Colonic mucosa (tissue), 4 donors: ENCODE data around the gene PLCL2. TPM values are rescaled to one million over a fixed set of nuclear protein-coding genes. Genes with fewer than 3 reads are reported as not detected.

ENCODE experiments used
- DNase-seq: peaks from one replicate; pipeline ENCODE4 v3.0.0-alpha.2; 2020
- H3K27ac ChIP-seq: fragments of 200-600 bp; one replicate; pipeline ENCODE4 v1.8.0; 2021
- H3K27me3 ChIP-seq: fragments of 200-600 bp; one replicate; pipeline ENCODE4 v1.8.0; 2021
- H3K36me3 ChIP-seq: fragments of 200-600 bp; one replicate; pipeline ENCODE4 v1.8.0; 2021
- H3K4me1 ChIP-seq: fragments of 200-600 bp; one replicate; pipeline ENCODE4 v1.8.0; 2021; ENCODE audit warnings: mild to moderate bottlenecking
- H3K4me3 ChIP-seq: fragments of 200-600 bp; one replicate; pipeline ENCODE4 v1.8.0; 2021
- H3K9ac ChIP-seq, 2 donors: one replicate each; pipeline ENCODE4 v1.7.0; 2013; ENCODE audit warnings: control low read depth in 2 of 2, low read depth in 2 of 2, low read length in 2 of 2
- H3K9me3 ChIP-seq: fragments of 200-600 bp; one replicate; pipeline ENCODE4 v1.8.0; 2021
- intact Hi-C: fragments of 100-400 bp; cut with DNase I; formaldehyde crosslinking; loops from one replicate; pipeline ENCODE4 v1.14.1; 2022
- total RNA-seq, 2 donors: library from RNA; stranded (reverse); fragmentation: NEBNext Ultra II Directional in 1 of 2; extraction: Animal tissue kit (Norgen Biotek cat#: 25700) in 1 of 2; gene quantifications; one replicate each; pipeline ENCODE4 v1.2.1, GENCODE V29; 2021
- TF ChIP-seq, protein P1 (sequence below): fragments of 200-600 bp; IDR thresholded peaks from one replicate; pipeline ENCODE4 v1.8.0; 2022; ENCODE audit warnings: antibody characterized with exemption, mild to moderate bottlenecking
- donor health status: healthy.
- donor health status: DM: no; HTN: no; CAD: no.
- donor health status: DM: no; HTN: no; CAD: no.

The PLCL2 gene
- total RNA-seq, 2 donors from 2014 or later, result 12.3 to 15.0 TPM

GRCh38 chr3:17133632-17134545, 249.1 kb downstream of the PLCL2 start:
- no peaks in the 10 kb centered on the region for H3K27me3 ChIP-seq
- H3K9ac ChIP-seq, result no peak overlapping the region
- intact Hi-C loops, result no loop called here
- H3K36me3 ChIP-seq, result no peaks in the 10 kb centered on the region
- no peaks in the 10 kb centered on the region for H3K4me1 ChIP-seq
- H3K27ac ChIP-seq, result no peak overlapping the region
- TF ChIP-seq, protein P1, sequence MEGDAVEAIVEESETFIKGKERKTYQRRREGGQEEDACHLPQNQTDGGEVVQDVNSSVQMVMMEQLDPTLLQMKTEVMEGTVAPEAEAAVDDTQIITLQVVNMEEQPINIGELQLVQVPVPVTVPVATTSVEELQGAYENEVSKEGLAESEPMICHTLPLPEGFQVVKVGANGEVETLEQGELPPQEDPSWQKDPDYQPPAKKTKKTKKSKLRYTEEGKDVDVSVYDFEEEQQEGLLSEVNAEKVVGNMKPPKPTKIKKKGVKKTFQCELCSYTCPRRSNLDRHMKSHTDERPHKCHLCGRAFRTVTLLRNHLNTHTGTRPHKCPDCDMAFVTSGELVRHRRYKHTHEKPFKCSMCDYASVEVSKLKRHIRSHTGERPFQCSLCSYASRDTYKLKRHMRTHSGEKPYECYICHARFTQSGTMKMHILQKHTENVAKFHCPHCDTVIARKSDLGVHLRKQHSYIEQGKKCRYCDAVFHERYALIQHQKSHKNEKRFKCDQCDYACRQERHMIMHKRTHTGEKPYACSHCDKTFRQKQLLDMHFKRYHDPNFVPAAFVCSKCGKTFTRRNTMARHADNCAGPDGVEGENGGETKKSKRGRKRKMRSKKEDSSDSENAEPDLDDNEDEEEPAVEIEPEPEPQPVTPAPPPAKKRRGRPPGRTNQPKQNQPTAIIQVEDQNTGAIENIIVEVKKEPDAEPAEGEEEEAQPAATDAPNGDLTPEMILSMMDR, result no peak
- no peaks in the 10 kb centered on the region for H3K9me3 ChIP-seq
- no peak overlapping the region for H3K4me3 ChIP-seq
- DNase-seq, result no peak

GRCh38 chr3:17135696-17136095, 250.9 kb downstream of the PLCL2 start:
- intact Hi-C loops, result no loop called here
- Histone ChIP-seq H3K4me3 (no peak overlapping the region), H3K9me3 (no peaks in the 10 kb centered on the region), H3K27me3 (no peaks in the 10 kb centered on the region), H3K9ac (no peak overlapping the region), H3K36me3 (no peaks in the 10 kb centered on the region), H3K4me1 (no peaks in the 10 kb centered on the region), H3K27ac (no peak overlapping the region)
- no peak for DNase-seq
- TF ChIP-seq, protein P1, result no peak

- Histone ChIP-seq H3K4me1 (no peaks in the 10 kb centered on the region), H3K4me3 (no peak overlapping the region), H3K36me3 (no peaks in the 10 kb centered on the region), H3K27ac (no peak overlapping the region), H3K27me3 (no peaks in the 10 kb centered on the region), H3K9me3 (no peaks in the 10 kb centered on the region), H3K9ac (no peak overlapping the region)
- intact Hi-C loops, result no loop called here
- TF ChIP-seq, protein P1, result no peak
- DNase-seq, result no peak
Observed at GRCh38 chr3:17136136-17136721, 251.5 kb downstream of the PLCL2 start.

GRCh38 chr3:17137321-17137826, 252.6 kb downstream of the PLCL2 start:
- Histone ChIP-seq H3K9me3 (no peaks in the 10 kb centered on the region), H3K9ac (no peak overlapping the region), H3K4me1 (no peaks in the 10 kb centered on the region), H3K4me3 (no peak overlapping the region), H3K27ac (no peak overlapping the region), H3K27me3 (no peaks in the 10 kb centered on the region), H3K36me3 (no peaks in the 10 kb centered on the region)
- no peak for DNase-seq
- TF ChIP-seq, protein P1, result no peak
- intact Hi-C loops, result no loop called here

GRCh38 chr3:17138246-17139039, 253.7 kb downstream of the PLCL2 start:
- no peak overlapping the region for H3K9ac ChIP-seq
- TF ChIP-seq, protein P1, result no peak
- intact Hi-C loops, result no loop called here

More at GRCh38 chr3:17138246-17139039, 253.7 kb downstream of the PLCL2 start:
- DNase-seq, result no peak
- no peak overlapping the region for H3K27ac ChIP-seq
- H3K9me3 ChIP-seq, result no peaks in the 10 kb centered on the region
- H3K4me1 ChIP-seq, result no peaks in the 10 kb centered on the region
- no peak overlapping the region for H3K4me3 ChIP-seq
- no peaks in the 10 kb centered on the region for H3K27me3 ChIP-seq
- H3K36me3 ChIP-seq, result no peaks in the 10 kb centered on the region
